ENCODE data around the gene SLC1A2. TPM values are rescaled to one million over a fixed set of nuclear protein-coding genes. Genes with fewer than 3 reads are reported as not detected.
A peak's percentile ranks its signal among the peaks of the same experiment; 100 is the strongest.

The SLC1A2 gene
- total RNA-seq, 4 donors from 2014 or later = 0.17 to 0.69 (median 0.37) TPM

GRCh38 chr11:35289821-35290220 lies 129.5 kb downstream of the SLC1A2 start:
- Histone ChIP-seq H3K27me3 (no peaks in the 10 kb centered on the region), H3K27ac (replicated peaks in 1 of 4) (no peak overlapping the region), H3K36me3 (no peaks in the 10 kb centered on the region), H3K9me3 (no peaks in the 10 kb centered on the region), H3K4me3 (no peak overlapping the region), H3K4me1 (peaks cover 0 to 12% (median 9%) of the 10 kb centered on the region in 4 donors)
- no peak for DNase-seq (ENCODE audit: extremely low spot score)
- no peak for TF ChIP-seq CTCF (IDR thresholded peaks at IDR 0.05)
- TF ChIP-seq POLR2A (IDR thresholded peaks at IDR 0.05; ENCODE audit: low read depth) = no peak
- TF ChIP-seq EP300 (IDR thresholded peaks at IDR 0.05) = no peak
- TF ChIP-seq POLR2AphosphoS5 (IDR thresholded peaks at IDR 0.05) = no peak
- WGBS = 73% methylated on average over 2 of the region's 2 CpGs
- intact Hi-C loops (cut with DNase I) = no loop called here

GRCh38 chr11:35288817-35289541 lies 130.4 kb downstream of the SLC1A2 start:
- Histone ChIP-seq H3K36me3 (no peaks in the 10 kb centered on the region), H3K27ac (replicated peaks in 1 of 4) (peak overlapping the region in 2 of 4 donors; percentile 12 to 28), H3K27me3 (no peaks in the 10 kb centered on the region), H3K4me1 (peaks cover 0 to 9% (median 5%) of the 10 kb centered on the region in 4 donors), H3K9me3 (no peaks in the 10 kb centered on the region), H3K4me3 (no peak overlapping the region)
- intact Hi-C loops (cut with DNase I) = no loop called here
- no peak for TF ChIP-seq POLR2A (IDR thresholded peaks at IDR 0.05; ENCODE audit: low read depth)
- TF ChIP-seq POLR2AphosphoS5 (IDR thresholded peaks at IDR 0.05) = no peak
- TF ChIP-seq CTCF (IDR thresholded peaks at IDR 0.05) = no peak
- TF ChIP-seq EP300 (IDR thresholded peaks at IDR 0.05) = no peak
- 59% methylated on average over 5 of the region's 5 CpGs for WGBS
- DNase-seq (ENCODE audit: extremely low spot score) = no peak

- Histone ChIP-seq H3K9me3 (no peaks in the 10 kb centered on the region), H3K27me3 (no peaks in the 10 kb centered on the region), H3K4me1 (peaks cover 0 to 9% (median 5%) of the 10 kb centered on the region in 4 donors), H3K36me3 (no peaks in the 10 kb centered on the region), H3K4me3 (no peak overlapping the region), H3K27ac (replicated peaks in 1 of 4) (no peak overlapping the region)
- no peak for DNase-seq (ENCODE audit: extremely low spot score)
- TF ChIP-seq POLR2A (IDR thresholded peaks at IDR 0.05; ENCODE audit: low read depth) (no peak), CTCF (IDR thresholded peaks at IDR 0.05) (no peak), POLR2AphosphoS5 (IDR thresholded peaks at IDR 0.05) (no peak), EP300 (IDR thresholded peaks at IDR 0.05) (no peak)
- intact Hi-C loops (cut with DNase I) = no loop called here
- WGBS = 63% methylated on average over 3 of the region's 3 CpGs
Measured at GRCh38 chr11:35288309-35288708, 131.0 kb downstream of the SLC1A2 start.

GRCh38 chr11:35287344-35287890 lies 131.9 kb downstream of the SLC1A2 start:
- Histone ChIP-seq H3K4me1 (peaks cover 0 to 13% (median 8%) of the 10 kb centered on the region in 4 donors), H3K4me3 (no peak overlapping the region), H3K9me3 (no peaks in the 10 kb centered on the region), H3K36me3 (no peaks in the 10 kb centered on the region), H3K27ac (replicated peaks in 1 of 4) (no peak overlapping the region), H3K27me3 (no peaks in the 10 kb centered on the region)
- 96% methylated on average over 5 of the region's 5 CpGs for WGBS
- intact Hi-C loops (cut with DNase I) = no loop called here
- TF ChIP-seq POLR2AphosphoS5 (IDR thresholded peaks at IDR 0.05) = no peak
- no peak for TF ChIP-seq POLR2A (IDR thresholded peaks at IDR 0.05; ENCODE audit: low read depth)
- no peak for TF ChIP-seq CTCF (IDR thresholded peaks at IDR 0.05)
- no peak for TF ChIP-seq EP300 (IDR thresholded peaks at IDR 0.05)
- DNase-seq (ENCODE audit: extremely low spot score) = no peak
